Sigmoid colon (tissue), 7 donors: ENCODE results near the gene CLRN2. TPM values are rescaled to one million over a fixed set of nuclear protein-coding genes. Genes with fewer than 3 reads are reported as not detected.

Experiments used
- DNase-seq: peaks from one replicate; pipeline ENCODE4 v3.0.0-alpha.2; 2019
- H3K27ac ChIP-seq, 4 donors: fragments of 200-600 bp; sonication (generic); one replicate each; pipeline ENCODE4 v1.5.1; 2016 to 2019; ENCODE audit warnings: mild to moderate bottlenecking in 1 of 4
- H3K27me3 ChIP-seq, 3 donors: fragments of 200-600 bp; sonication (generic); one replicate each; pipeline ENCODE4 v1.5.1; 2019; ENCODE audit warnings: mild to moderate bottlenecking in 1 of 3
- H3K36me3 ChIP-seq, 4 donors: fragments of 200-600 bp; sonication (generic); one replicate each; pipeline ENCODE4 v1.5.1; 2016 to 2019
- H3K4me1 ChIP-seq, 4 donors: fragments of 200-600 bp; sonication (generic); one replicate each; pipeline ENCODE4 v1.5.1; 2017 to 2019
- H3K4me3 ChIP-seq, 4 donors: fragments of 200-600 bp; sonication (generic); one replicate each; pipeline ENCODE4 v1.5.1; 2017 to 2019; ENCODE audit warnings: mild to moderate bottlenecking in 2 of 4, moderate library complexity in 1 of 4
- H3K9me3 ChIP-seq, 4 donors: fragments of 200-600 bp in 3 of 4; sonication (generic) in 3 of 4; one replicate each; pipeline versions ENCODE4 v1.5.1 to v1.6.1; 2013 to 2019
- EP300 ChIP-seq, 4 donors: sonication (generic); formaldehyde crosslinking; IDR thresholded peaks; one replicate each; pipeline ENCODE4 v1.6.1; 2017; ENCODE audit warnings: antibody characterized with exemption in 4 of 4
- POLR2A ChIP-seq, 2 donors: fragments of 450-650 bp; IDR thresholded peaks; one replicate each; pipeline ENCODE4 v1.6.1; 2016; ENCODE audit warnings: antibody characterized with exemption in 2 of 2, mild to moderate bottlenecking in 2 of 2, moderate library complexity in 2 of 2
- POLR2AphosphoS5 ChIP-seq, 4 donors: sonication (generic); formaldehyde crosslinking; IDR thresholded peaks; one replicate each; pipeline ENCODE4 v1.6.1; 2017; ENCODE audit warnings: antibody characterized with exemption in 4 of 4
- WGBS, 2 donors: extraction: QIAGEN DNeasy Blood & Tissue Kit; methylation state at CpG; one replicate each; pipeline ENCODE4 v1.1.7; 2013; 5-methylcytosine and 5-hydroxymethylcytosine counted together
- intact Hi-C: fragments of 100-400 bp; cut with DNase I; formaldehyde crosslinking; loops from one replicate; pipeline ENCODE4 v1.15.1; 2023
- polyA plus RNA-seq, 3 donors: library from polyadenylated mRNA; stranded (reverse); fragments of 200-250 nt; gene quantifications; one replicate each; pipeline ENCODE4 v1.2.3, GENCODE V29; 2013
- total RNA-seq, 4 donors: library from RNA; depleted of rRNA; stranded (reverse); fragments of >200 nt; gene quantifications; one replicate each; pipeline ENCODE4 v1.1.0, GENCODE V29; 2016
- TF ChIP-seq, protein P1 (sequence below), 4 experiments: fragments of 450-650 bp in 3 of 4; fragments of 200-600 bp in 1 of 4; IDR thresholded peaks; one replicate each; pipeline ENCODE4 v1.5.1; 2016 to 2019; ENCODE audit warnings: antibody characterized with exemption in 4 of 4, mild to moderate bottlenecking in 3 of 4, moderate library complexity in 2 of 4
- donor health status: healthy with polysubstance abuse.
- donor health status: Bipolar disorder and iron deficiency.
- donor health status: healthy.

Gene CLRN2
- total and polyA plus RNA-seq, 7 donors: not detected

GRCh38 chr4:17515445-17516407, 761 bp downstream of the CLRN2 start:
- H3K36me3 ChIP-seq: no peaks in the 10 kb centered on the region
- no peak overlapping the region for H3K27ac ChIP-seq
- H3K9me3 ChIP-seq: no peaks in the 10 kb centered on the region
- intact Hi-C loops: no loop called here
- H3K27me3 ChIP-seq: no peaks in the 10 kb centered on the region
- DNase-seq: no peak
- H3K4me3 ChIP-seq: no peak overlapping the region
- no peak for TF ChIP-seq POLR2A (IDR thresholded peaks at IDR 0.05)
- no peak for TF ChIP-seq POLR2AphosphoS5 (IDR thresholded peaks at IDR 0.05)
- TF ChIP-seq EP300 (IDR thresholded peaks at IDR 0.05): no peak
- TF ChIP-seq, protein P1, sequence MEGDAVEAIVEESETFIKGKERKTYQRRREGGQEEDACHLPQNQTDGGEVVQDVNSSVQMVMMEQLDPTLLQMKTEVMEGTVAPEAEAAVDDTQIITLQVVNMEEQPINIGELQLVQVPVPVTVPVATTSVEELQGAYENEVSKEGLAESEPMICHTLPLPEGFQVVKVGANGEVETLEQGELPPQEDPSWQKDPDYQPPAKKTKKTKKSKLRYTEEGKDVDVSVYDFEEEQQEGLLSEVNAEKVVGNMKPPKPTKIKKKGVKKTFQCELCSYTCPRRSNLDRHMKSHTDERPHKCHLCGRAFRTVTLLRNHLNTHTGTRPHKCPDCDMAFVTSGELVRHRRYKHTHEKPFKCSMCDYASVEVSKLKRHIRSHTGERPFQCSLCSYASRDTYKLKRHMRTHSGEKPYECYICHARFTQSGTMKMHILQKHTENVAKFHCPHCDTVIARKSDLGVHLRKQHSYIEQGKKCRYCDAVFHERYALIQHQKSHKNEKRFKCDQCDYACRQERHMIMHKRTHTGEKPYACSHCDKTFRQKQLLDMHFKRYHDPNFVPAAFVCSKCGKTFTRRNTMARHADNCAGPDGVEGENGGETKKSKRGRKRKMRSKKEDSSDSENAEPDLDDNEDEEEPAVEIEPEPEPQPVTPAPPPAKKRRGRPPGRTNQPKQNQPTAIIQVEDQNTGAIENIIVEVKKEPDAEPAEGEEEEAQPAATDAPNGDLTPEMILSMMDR (IDR thresholded peaks at IDR 0.05): no peak
- WGBS, 2 donors: 55 to 74% methylated on average over 14 of the region's 14 CpGs
- H3K4me1 ChIP-seq: peaks cover 0 to 15% (median 10%) of the 10 kb centered on the region in 4 donors

DNA sequence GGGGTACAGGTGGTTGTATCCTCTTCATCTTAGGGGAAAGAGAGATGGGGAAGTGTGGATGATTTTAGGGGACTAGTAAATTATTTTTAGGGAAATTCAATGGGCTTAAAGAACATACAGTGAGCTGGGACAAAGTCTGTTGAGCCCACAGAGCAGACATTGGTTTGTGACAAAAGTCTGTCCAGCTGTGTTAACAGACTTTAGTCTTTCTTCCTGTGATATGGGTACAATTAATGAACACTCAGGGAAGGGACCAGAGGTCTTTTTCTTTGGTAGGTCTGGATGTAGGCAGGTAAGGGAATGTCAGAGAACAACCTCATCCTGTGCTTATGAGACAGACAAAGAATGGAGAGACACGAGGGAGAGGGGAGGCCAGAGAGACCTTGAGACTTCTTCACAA, 2.0 kb downstream of the CLRN2 start:
- no peaks in the 10 kb centered on the region for H3K36me3 ChIP-seq
- H3K4me1 ChIP-seq: peaks cover 0 to 8% (median 3%) of the 10 kb centered on the region in 4 donors
- intact Hi-C loops: no loop called here
- no peaks in the 10 kb centered on the region for H3K9me3 ChIP-seq
- no peaks in the 10 kb centered on the region for H3K27me3 ChIP-seq
- H3K4me3 ChIP-seq: no peak overlapping the region
- TF ChIP-seq POLR2A (IDR thresholded peaks at IDR 0.05): no peak
- TF ChIP-seq EP300 (IDR thresholded peaks at IDR 0.05): no peak
- TF ChIP-seq POLR2AphosphoS5 (IDR thresholded peaks at IDR 0.05): no peak
- TF ChIP-seq, protein P1 (IDR thresholded peaks at IDR 0.05): no peak
- WGBS, 2 donors: 58 to 60% methylated on average over 1 of the region's 1 CpG
- no peak for DNase-seq
- no peak overlapping the region for H3K27ac ChIP-seq

- WGBS, 2 donors: 67 to 70% methylated on average over 5 of the region's 5 CpGs
- DNase-seq: no peak
Observed at GRCh38 chr4:17517664-17518063, 2.7 kb downstream of the CLRN2 start.

DNA sequence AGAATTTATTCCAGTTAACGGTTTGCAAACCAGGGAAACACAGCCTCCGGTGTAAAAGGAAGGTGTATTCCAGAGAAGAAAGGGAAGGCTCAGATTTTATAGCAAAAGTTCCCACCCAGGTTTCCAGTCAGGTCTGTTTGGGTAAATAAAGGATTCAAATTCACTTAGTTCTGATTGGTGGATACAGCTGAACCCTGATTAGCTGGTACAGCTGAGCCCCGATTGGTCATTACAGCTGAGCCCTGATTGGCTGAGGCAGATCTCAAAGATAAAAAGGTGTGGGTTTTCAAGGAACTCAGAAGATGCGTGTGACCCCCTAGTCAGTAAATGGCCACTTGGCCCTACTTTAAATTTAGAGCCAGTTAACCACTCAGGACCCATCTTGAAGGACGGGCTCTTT, 6.6 kb downstream of the CLRN2 start:
- intact Hi-C loops: no loop called here
- 79 to 83% methylated on average over 5 of the region's 5 CpGs for WGBS, 2 donors

More at GRCh38 chr4:17517664-17518063, 2.7 kb downstream of the CLRN2 start:
- Histone ChIP-seq H3K4me1 (peaks cover 0 to 3% (median under 1%) of the 10 kb centered on the region in 4 donors), H3K4me3 (no peak overlapping the region), H3K27me3 (no peaks in the 10 kb centered on the region), H3K36me3 (no peaks in the 10 kb centered on the region), H3K27ac (no peak overlapping the region), H3K9me3 (no peaks in the 10 kb centered on the region)
- TF ChIP-seq EP300 (IDR thresholded peaks at IDR 0.05): no peak
- TF ChIP-seq, protein P1 (IDR thresholded peaks at IDR 0.05): no peak
- TF ChIP-seq POLR2AphosphoS5 (IDR thresholded peaks at IDR 0.05): no peak
- no peak for TF ChIP-seq POLR2A (IDR thresholded peaks at IDR 0.05)
- intact Hi-C loops: no loop called here

More for the DNA sequence above, 6.6 kb downstream of the CLRN2 start:
- DNase-seq: no peak
- Histone ChIP-seq H3K4me3 (no peak overlapping the region), H3K4me1 (no peaks in the 10 kb centered on the region), H3K27me3 (no peaks in the 10 kb centered on the region), H3K9me3 (no peaks in the 10 kb centered on the region), H3K36me3 (no peaks in the 10 kb centered on the region), H3K27ac (no peak overlapping the region)
- TF ChIP-seq POLR2A (IDR thresholded peaks at IDR 0.05) (no peak), EP300 (IDR thresholded peaks at IDR 0.05) (no peak), POLR2AphosphoS5 (IDR thresholded peaks at IDR 0.05) (no peak)
- TF ChIP-seq, protein P1 (IDR thresholded peaks at IDR 0.05): no peak
